ENCODE data around the gene EVI2B.
"Not testable (repeated sequence)": the region's sequence is repeated elsewhere in the genome, so short reads cannot be mapped to it uniquely, and the experiment has no call there.

EVI2B gene

DNA sequence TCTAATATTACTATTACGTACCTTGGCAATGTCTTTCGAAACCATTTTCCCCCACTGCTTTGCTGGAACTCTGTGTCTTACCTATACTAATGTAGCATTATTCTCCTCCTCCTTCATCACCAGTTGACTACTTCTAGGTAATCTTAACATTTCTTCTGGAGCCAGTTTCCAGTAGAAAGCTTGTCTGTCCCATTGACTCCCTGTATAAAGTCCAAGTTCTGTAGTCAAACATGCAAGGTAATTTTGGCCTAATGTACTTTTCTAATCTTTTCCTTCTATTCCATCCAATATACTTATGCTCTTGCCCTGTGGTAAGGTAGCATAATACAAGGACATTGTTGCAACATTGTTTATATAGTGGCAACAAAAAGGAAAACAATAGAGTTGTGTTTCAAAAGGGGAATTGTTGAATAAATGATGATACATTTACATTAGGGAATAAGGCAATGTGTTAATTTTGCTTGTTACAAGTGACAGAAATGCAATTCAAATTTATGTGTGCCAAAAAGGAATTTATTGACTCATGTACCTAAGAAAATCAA lies 44.7 kb downstream of the EVI2B start:
- H3K27me3 ChIP-seq (ENCODE audit: control insufficient read depth, insufficient read depth, low read length) = no peaks in the 10 kb centered on the region
- peak overlapping the region; percentile 10 for H3K4me2 ChIP-seq (ENCODE audit: low read length)
- H3K4me3 ChIP-seq (ENCODE audit: low read length) = no peak overlapping the region
- no peaks in the 10 kb centered on the region for H3K9me3 ChIP-seq (replicated peaks; ENCODE audit: low read length)
- H3K4me1 ChIP-seq (ENCODE audit: control insufficient read depth, insufficient read depth, low read length) = peaks cover 38% of the 10 kb centered on the region
- peaks cover 16% of the 10 kb centered on the region for H3K36me3 ChIP-seq (ENCODE audit: insufficient read depth, low read length)
- H3K9ac ChIP-seq (ENCODE audit: low read depth, low read length) = peak overlapping the region; percentile 3

DNA sequence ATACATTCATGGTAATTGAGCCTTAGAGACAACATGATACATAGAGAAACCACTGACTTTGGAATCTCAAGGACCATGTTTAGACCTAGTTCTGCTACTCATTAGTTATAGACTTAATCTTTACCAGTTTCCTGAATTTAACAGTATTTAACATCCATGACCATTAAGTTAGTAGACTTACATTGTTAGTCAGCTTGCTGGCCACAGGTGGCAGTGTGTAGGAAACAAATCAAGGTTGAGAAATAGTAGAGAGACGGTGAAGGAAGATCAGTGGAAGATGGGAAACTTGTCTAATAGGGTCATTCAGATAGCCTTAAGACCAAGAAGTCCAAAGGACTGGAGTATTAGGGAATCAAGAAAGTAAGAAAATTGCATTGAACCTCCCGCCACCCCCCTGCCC lies 47.8 kb downstream of the EVI2B start:
- H3K36me3 ChIP-seq (ENCODE audit: insufficient read depth, low read length) = peaks cover 17% of the 10 kb centered on the region
- H3K9ac ChIP-seq (ENCODE audit: low read depth, low read length) = no peak overlapping the region
- H3K4me3 ChIP-seq (ENCODE audit: low read length) = no peak overlapping the region
- peaks cover 32% of the 10 kb centered on the region for H3K4me1 ChIP-seq (ENCODE audit: control insufficient read depth, insufficient read depth, low read length)
- no peaks in the 10 kb centered on the region for H3K27me3 ChIP-seq (ENCODE audit: control insufficient read depth, insufficient read depth, low read length)
- H3K9me3 ChIP-seq (replicated peaks; ENCODE audit: low read length) = no peaks in the 10 kb centered on the region
- H3K4me2 ChIP-seq (ENCODE audit: low read length) = no peak overlapping the region

DNA sequence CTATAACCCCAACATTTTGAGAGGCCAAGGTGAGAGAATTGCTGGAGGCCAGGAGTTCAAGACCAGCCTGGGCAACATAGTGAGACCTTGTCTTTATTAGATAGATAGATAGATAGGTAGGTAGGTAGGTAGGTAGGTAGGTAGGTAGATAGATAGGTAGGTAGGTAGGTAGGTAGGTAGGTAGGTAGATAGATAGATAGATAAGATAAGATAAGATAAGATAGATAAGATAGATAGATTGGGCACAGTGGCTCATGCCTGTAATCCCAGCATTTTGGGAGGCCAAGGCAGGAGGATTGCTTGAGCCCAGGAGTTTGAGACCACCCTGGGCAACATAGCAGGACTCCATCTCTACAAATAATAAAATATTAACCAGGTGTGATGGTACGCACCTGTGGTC lies 50.9 kb downstream of the EVI2B start:
- H3K36me3 ChIP-seq (ENCODE audit: insufficient read depth, low read length) = peaks cover 30% of the 10 kb centered on the region
- not testable (repeated sequence) for H3K9me3 ChIP-seq (replicated peaks; ENCODE audit: low read length); H3K4me3 ChIP-seq (ENCODE audit: low read length); H3K9ac ChIP-seq (ENCODE audit: low read depth, low read length); H3K4me2 ChIP-seq (ENCODE audit: low read length); H3K27me3 ChIP-seq (ENCODE audit: control insufficient read depth, insufficient read depth, low read length); H3K4me1 ChIP-seq (ENCODE audit: control insufficient read depth, insufficient read depth, low read length)

DNA sequence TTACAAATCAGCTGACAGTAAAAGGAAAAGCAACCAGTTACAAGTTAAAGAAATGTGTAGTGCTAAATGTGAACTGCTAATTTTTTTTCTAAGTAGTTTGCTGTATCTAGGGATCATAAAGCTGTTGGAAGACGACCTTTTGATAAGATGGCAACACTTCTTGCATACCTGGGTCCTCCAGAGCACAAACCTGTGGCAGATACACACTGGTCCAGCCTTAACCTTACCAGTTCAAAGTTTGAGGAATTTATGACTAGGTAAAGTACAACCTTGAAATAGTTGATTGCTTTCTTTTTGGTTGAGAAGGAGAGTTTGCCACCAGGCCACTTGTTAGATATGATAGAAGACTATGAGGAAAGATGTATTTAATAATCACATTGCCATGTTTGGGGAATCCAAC lies 52.3 kb downstream of the EVI2B start:
- Histone ChIP-seq H3K4me2 (ENCODE audit: low read length) (no peak overlapping the region), H3K4me1 (ENCODE audit: control insufficient read depth, insufficient read depth, low read length) (no peaks in the 10 kb centered on the region), H3K4me3 (ENCODE audit: low read length) (no peak overlapping the region), H3K27me3 (ENCODE audit: control insufficient read depth, insufficient read depth, low read length) (no peaks in the 10 kb centered on the region), H3K36me3 (ENCODE audit: insufficient read depth, low read length) (peaks cover 30% of the 10 kb centered on the region), H3K9me3 (replicated peaks; ENCODE audit: low read length) (no peaks in the 10 kb centered on the region), H3K9ac (ENCODE audit: low read depth, low read length) (no peak overlapping the region)

DNA sequence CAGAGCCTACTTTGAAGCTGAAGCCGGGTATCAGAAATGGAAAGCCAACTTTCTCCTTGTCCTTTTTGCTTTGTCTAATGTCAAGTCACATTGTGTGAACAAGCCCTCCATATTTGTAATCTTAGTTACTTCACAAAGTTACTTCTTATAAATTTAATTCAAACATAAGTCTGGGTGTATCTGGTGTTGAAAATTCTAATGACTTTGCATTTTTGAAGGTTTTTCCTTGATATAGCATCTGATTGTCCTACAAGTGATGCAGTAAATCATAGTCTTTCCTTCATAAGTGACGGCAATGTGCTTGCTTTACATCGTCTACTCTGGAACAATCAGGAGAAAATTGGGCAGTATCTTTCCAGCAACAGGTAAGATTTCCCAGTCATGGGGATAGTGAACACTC lies 53.7 kb downstream of the EVI2B start:
- peaks cover 18% of the 10 kb centered on the region for H3K36me3 ChIP-seq (ENCODE audit: insufficient read depth, low read length)
- no peaks in the 10 kb centered on the region for H3K9me3 ChIP-seq (replicated peaks; ENCODE audit: low read length)
- no peak overlapping the region for H3K4me2 ChIP-seq (ENCODE audit: low read length)
- peaks cover 1% of the 10 kb centered on the region for H3K4me1 ChIP-seq (ENCODE audit: control insufficient read depth, insufficient read depth, low read length)
- no peak overlapping the region for H3K4me3 ChIP-seq (ENCODE audit: low read length)
- H3K9ac ChIP-seq (ENCODE audit: low read depth, low read length) = no peak overlapping the region
- H3K27me3 ChIP-seq (ENCODE audit: control insufficient read depth, insufficient read depth, low read length) = no peaks in the 10 kb centered on the region

DNA sequence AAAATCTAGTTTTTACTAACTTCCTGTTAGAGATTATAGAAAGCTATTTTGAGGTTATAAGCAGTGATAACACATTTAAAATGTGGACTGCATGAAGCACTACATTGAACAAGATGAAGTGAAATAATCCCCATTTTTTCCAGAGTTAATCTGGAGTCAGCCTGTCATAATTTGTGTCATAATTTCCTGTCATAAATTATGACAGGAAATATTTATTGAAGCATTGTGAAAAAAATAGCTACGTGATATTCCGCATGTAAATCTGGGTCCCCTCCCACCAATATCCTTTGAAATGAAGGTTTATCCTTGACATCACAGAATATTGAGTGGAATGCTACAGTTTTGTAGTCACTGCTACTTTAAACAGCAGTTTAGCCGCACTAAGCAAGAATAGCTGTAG lies 56.9 kb downstream of the EVI2B start:
- Histone ChIP-seq H3K27me3 (ENCODE audit: control insufficient read depth, insufficient read depth, low read length) (no peaks in the 10 kb centered on the region), H3K9ac (ENCODE audit: low read depth, low read length) (no peak overlapping the region), H3K36me3 (ENCODE audit: insufficient read depth, low read length) (peaks cover 17% of the 10 kb centered on the region), H3K4me2 (ENCODE audit: low read length) (no peak overlapping the region), H3K4me1 (ENCODE audit: control insufficient read depth, insufficient read depth, low read length) (peaks cover 19% of the 10 kb centered on the region), H3K9me3 (replicated peaks; ENCODE audit: low read length) (no peaks in the 10 kb centered on the region), H3K4me3 (ENCODE audit: low read length) (no peak overlapping the region)

DNA sequence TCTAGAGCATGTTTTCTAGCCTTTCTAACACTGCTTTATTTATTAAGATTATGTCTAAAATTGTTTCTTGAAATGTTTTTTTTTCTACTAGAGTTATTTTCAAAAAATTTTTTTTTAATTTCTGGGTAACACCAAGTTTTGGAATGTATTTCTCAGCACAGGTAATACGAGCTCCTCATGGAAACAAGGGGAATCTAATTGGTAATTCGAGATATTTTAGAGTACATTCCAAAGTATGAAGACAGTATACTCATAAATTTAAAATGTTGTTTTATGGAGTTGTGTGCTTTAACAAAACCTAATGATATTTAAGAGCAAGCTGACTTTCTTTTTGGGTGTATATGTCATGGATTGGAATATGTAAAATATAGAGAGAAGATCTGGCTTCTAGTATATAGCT lies 59.2 kb downstream of the EVI2B start:
- no peak overlapping the region for H3K4me2 ChIP-seq (ENCODE audit: low read length)
- H3K4me3 ChIP-seq (ENCODE audit: low read length) = no peak overlapping the region
- H3K36me3 ChIP-seq (ENCODE audit: insufficient read depth, low read length) = peaks cover 11% of the 10 kb centered on the region
- no peaks in the 10 kb centered on the region for H3K9me3 ChIP-seq (replicated peaks; ENCODE audit: low read length)
- no peaks in the 10 kb centered on the region for H3K27me3 ChIP-seq (ENCODE audit: control insufficient read depth, insufficient read depth, low read length)
- no peak overlapping the region for H3K9ac ChIP-seq (ENCODE audit: low read depth, low read length)
- H3K4me1 ChIP-seq (ENCODE audit: control insufficient read depth, insufficient read depth, low read length) = peaks cover 42% of the 10 kb centered on the region

Measured in skeletal muscle satellite cell (primary cell).